IPS-NIHi7 (cell line): Measurements from ENCODE around the gene XRCC1.
"Not testable (repeated sequence)": the region's sequence is repeated elsewhere in the genome, so short reads cannot be mapped to it uniquely, and the experiment has no call there.

Experiments
- DNase-seq: peaks from one replicate; pipeline ENCODE4 v3.0.0; 2012; ENCODE audit warnings: mixed read lengths; ENCODE audit errors: extremely low spot score

XRCC1 gene

GRCh38 chr19:43519436-43520088 lies 55.8 kb downstream of the XRCC1 start:
- peak; percentile 83 for DNase-seq

GRCh38 chr19:43518051-43518450 lies 57.3 kb downstream of the XRCC1 start:
- DNase-seq: no peak

- not testable (repeated sequence) for DNase-seq
Observed at GRCh38 chr19:43512399-43512798, 62.9 kb downstream of the XRCC1 start.

- DNase-seq: no peak
Observed at GRCh38 chr19:43511324-43511723, 64.0 kb downstream of the XRCC1 start.

GRCh38 chr19:43510713-43511112 lies 64.6 kb downstream of the XRCC1 start:
- no peak for DNase-seq

GRCh38 chr19:43507880-43508279 lies 67.4 kb downstream of the XRCC1 start:
- no peak for DNase-seq

GRCh38 chr19:43506629-43507028 lies 68.7 kb downstream of the XRCC1 start:
- no peak for DNase-seq

- no peak for DNase-seq
Observed at GRCh38 chr19:43505941-43506340, 69.4 kb downstream of the XRCC1 start.

GRCh38 chr19:43505186-43505456 lies 70.2 kb downstream of the XRCC1 start:
- no peak for DNase-seq

GRCh38 chr19:43504426-43505185 lies 70.7 kb downstream of the XRCC1 start, which contains the start of gene PHLDB3:
Gene PHLDB3, minus strand, starts transcription at chr19:43504746. Its CDS starts 628 bp downstream, at chr19:43504118.
- DNase-seq: no peak

- DNase-seq: peak; percentile 97
Observed at GRCh38 chr19:43503501-43504425, 71.6 kb downstream of the XRCC1 start.

- no peak for DNase-seq
Observed at GRCh38 chr19:43502419-43502976, 72.8 kb downstream of the XRCC1 start.

GRCh38 chr19:43501661-43502418 lies 73.5 kb downstream of the XRCC1 start:
- DNase-seq: peak; percentile 76

- no peak for DNase-seq
Observed at GRCh38 chr19:43499042-43499441, 76.3 kb downstream of the XRCC1 start.

- DNase-seq: no peak
Observed at GRCh38 chr19:43498233-43498842, 77.0 kb downstream of the XRCC1 start.

GRCh38 chr19:43496960-43497359 lies 78.4 kb downstream of the XRCC1 start:
- DNase-seq: no peak

- no peak for DNase-seq
Observed at GRCh38 chr19:43495082-43495481, 80.2 kb downstream of the XRCC1 start.
